Left renal cortex interstitium (tissue), 4 donors: ENCODE measurements around the gene CALN1. TPM values are rescaled to one million over a fixed set of nuclear protein-coding genes. Genes with fewer than 3 reads are reported as not detected.

Source experiments
- DNase-seq, 4 donors: peaks; one replicate each; pipeline ENCODE4 v3.0.0-alpha.2; 2013; ENCODE audit warnings: low read depth in 4 of 4, low spot score in 2 of 4, missing footprints in 1 of 4
- polyA plus RNA-seq, 4 donors: library from polyadenylated mRNA; unstranded; fragments of 120-200 nt; gene quantifications; one replicate each; pipeline ENCODE4 v1.2.1, GENCODE V29; 2013; ENCODE audit not compliant: insufficient read length in 4 of 4

CALN1 gene
- polyA plus RNA-seq, 4 donors: 0.61 to 1.1 (median 0.75) TPM

DNA sequence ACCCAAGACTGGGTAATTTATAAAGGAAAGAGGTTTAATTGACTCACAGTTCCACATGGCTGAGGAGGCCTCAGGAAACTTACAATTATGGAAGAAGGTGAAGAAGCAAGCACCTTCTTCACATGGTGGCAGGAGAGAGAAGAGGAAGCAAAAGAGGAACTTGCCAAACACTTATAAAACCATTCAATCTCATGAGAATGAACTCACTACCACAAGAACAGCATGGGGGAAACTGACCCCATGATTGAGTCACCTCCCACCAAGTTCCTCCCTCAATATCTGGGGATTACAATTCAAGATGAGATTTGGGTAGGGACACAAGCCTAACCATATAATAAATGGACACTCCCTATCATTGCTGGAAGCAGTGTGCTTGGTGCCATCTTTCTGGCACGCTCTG lies 506.3 kb downstream of the CALN1 start:
- no peak for DNase-seq

DNA sequence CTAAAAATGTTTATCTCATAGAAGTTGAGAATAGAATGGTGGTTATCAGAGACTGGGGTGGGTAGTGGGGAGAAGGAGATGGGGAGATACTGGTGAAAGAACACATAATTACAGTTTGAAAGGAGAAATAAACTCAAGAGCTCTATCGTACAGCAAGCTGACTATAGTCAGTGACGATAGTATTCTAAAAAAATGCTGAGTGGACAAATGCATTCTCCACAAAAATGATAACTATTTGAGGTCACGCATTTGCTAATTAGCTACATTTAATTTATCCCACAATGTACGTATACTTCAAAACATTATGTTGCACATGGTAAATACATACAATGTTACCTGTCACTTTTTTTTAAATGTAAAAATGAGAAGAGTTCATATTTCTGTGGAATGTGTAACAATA lies 507.7 kb downstream of the CALN1 start:
- no peak for DNase-seq

DNA sequence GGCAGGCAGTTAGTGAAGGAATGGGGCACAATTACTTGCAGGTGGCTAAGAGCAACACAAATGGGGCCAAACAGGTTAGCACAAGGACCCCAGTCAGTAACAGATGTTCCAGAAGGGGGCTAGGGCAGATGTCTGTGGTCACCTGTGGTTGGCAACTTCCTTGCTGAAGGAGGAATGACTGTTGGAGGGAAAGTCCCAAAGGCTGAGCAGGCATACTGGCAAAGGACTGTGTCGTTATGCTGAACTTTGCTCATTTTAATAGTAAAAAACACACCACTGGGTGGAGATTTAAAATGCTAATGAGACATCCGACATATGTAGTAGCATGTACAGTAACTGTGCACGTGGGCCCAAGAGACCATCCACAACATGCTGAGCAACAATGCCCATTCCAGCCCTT lies 511.6 kb downstream of the CALN1 start:
- no peak for DNase-seq

DNA sequence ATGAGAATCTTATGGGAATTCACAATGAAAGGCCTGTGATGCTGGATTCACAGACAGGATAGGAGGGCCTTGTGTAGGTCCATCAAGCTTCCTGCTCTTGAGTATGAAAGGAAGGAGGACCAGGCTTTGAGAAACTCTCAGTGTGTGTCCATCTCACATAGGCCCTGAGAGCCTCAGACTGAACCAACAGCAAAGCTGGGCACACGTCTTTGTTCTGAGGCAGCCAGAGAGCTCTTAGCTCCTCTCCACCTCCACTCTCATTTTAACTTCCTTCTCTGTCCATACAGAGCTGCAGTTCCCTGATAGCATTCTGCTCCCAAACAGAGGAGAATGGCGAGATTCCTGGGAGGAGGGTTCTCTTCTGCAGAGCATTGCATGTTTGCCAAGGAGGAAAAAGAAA lies 515.6 kb downstream of the CALN1 start:
- DNase-seq: no peak

DNA sequence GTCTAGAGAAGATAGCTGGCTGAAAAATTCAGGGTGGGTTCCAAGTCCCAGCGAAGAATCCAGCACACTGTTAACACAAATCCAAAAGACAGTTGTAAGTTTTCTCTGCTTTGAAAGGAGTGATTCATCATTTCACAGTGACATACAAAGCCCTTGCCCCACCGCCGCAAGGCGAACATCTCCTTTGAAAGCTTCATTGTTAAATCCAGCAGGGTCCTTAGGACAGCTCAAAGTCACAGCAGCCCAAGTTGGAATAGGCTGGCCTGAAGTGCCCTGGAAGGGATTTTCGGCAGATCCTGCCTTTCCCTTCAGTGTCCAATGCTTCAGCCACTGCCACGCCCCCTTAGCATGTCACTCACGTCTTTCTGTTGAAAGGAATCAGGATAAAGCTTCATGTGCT lies 526.1 kb downstream of the CALN1 start:
- DNase-seq: no peak

DNA sequence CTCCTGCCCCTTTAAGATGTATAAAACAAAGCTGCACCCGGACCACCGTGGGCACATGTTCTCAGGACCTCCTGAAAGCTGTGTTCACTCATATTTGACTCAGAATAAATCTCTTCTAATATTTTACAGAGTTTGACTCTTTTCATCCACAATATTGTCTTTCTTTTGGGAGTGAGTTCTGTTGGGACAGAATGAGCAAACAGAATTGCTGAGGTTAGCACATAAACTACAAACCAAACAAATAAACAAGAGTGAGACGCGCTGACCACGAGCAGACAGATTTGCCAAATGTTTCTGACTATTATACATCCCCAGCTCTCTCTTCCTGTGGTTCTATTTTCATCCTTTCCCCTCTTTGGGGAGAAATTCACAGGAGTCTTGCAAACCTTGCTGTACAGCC lies 526.7 kb downstream of the CALN1 start:
- DNase-seq: no peak

DNA sequence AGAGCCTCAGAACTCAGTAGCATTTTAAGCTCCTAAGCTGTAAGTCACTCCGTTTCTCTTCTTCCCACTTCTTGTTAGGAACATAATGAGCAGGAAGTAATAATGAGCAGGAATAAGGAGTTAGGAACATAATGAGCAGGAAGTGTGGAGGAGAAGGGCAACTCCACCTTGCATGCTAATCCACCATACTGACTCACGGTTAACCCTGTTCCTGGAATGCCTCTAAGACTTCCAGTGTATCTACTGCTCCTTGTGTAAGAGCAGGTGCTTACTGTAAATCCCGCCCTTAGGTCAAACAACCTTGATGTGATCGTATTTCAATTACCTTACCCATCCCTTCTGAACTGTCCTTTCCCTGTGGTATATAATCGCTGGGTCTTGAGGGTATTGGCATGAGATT lies 528.7 kb downstream of the CALN1 start:
- no peak for DNase-seq

DNA sequence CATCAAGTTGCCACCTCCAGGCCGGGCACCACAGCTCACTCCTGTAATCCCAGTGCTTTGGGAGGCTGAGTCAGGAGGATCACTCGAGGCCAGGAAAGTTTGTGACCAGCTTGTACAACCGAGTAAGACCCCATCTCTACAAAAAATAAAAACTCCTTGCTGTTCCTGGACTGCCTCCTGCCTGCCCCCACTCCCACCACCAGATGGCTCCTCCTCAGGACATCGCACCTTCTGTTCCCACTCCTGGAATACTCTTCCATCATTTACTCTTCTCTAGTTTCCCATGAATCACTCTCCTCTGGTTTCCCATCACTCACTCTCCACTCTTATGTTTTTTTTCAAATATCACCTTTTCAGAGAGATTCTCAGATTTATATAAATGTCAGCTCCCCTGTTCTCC lies 540.7 kb downstream of the CALN1 start:
- no peak for DNase-seq

DNA sequence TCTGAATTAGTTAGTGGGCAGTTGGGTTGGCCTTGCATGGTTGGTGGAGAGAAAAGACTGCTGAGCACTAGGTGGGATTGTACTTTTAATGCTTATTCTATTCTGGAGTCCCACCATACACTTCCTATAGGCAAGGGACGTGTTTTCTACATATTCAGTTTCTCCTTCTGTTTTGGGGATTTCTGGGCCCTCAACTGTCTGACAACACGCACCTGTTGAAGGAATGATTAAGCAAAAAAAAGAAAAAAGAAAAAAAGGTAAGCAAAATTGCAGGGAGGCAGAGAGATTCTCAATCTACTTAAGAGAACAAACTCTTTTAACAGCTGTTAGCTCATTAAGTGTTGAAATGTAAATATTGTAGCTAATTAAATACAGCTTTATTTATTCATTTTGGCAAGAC lies 541.3 kb downstream of the CALN1 start:
- no peak for DNase-seq

DNA sequence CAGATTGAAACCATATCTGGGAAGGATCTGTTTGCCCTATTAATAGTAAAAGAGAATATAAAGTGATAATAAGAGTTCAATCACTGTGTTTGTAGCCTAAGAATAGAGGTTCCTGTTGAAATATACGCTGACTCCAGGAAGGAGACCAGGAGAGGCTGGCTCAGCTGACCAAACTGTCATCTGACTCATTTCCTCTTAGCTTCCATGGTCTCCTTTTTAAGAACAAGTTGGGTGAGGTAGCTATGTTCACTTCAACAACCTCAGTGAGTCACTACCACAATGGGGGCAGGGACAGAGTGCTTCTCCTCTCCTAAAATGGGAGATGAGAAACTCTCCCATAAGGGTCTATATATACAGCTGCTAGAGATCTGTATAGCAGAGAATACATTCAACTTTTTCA lies 543.3 kb downstream of the CALN1 start:
- no peak for DNase-seq

DNA sequence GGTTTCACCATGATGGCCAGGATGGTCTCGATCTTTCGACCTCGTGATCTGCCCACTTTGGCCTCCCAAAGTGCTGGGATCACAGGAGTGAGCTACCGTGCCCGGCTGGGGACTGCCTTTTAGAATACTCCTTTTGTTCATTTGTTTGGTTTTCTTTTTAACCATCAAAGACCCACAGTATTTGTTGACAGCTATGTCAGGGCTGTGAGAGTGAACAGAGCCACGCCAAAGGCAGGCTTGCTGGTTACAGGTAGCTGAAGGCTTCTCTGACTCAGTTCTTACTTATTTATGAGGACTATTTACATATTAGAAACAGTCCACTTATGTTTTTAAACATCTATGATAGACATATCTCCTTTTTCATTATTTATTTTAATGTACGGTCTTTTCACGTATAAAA lies 544.5 kb downstream of the CALN1 start:
- no peak for DNase-seq

DNA sequence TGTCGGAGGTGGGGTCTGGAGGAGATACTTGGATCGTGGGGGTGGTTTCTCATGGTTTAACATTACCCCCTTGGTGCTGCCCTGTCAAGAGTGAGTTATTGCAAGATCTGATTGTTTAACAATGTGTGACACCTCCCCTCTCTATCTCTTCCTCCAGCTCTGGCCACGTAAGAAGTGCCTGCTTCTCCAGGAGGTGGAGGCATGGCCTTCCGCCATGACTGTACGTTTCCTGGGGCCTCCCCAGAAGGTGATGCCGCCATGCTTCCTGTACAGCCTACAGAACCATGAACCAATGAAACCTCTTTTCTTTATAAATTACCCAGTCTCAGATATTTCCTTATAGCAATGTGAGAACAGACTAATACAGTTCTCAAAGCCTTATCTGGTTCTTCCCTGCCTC lies 547.0 kb downstream of the CALN1 start:
- no peak for DNase-seq

DNA sequence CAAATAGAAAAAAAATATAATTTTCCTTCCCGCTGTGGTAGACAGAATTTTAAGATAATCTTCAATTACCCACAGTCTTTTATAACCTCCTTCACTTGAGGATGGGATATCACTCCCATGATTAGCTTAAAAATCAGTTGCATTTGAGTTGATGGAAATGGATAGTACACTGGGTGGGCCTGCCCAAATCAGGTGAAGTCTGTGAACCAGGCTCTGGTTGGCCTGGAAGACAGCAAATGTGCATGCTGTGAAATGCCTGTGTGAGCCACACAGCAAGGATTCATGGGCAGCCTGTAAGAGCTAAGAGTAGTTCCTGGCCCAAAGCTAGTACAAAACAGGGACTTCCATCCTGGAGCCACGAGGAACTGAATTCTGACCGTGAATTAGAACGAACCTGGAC lies 548.0 kb downstream of the CALN1 start:
- DNase-seq: no peak

DNA sequence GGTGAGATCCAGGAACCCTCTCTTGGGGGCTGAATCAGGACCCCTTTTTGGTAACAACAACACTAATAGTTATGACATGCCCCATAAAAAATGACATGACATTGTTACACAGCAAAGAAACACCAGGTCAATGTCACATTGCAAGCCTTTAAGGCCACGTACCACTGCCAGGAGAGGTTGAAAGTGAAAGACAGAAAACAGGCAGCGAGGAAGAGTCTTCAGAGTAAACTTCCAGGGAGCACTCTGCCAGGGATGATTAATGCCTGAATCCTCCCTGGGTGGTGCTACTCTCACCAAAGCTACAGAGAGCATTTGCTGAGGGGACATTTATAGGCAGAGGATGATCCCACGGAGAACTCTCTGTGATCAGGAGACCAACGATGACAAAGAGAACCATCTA lies 551.6 kb downstream of the CALN1 start:
- DNase-seq: no peak

DNA sequence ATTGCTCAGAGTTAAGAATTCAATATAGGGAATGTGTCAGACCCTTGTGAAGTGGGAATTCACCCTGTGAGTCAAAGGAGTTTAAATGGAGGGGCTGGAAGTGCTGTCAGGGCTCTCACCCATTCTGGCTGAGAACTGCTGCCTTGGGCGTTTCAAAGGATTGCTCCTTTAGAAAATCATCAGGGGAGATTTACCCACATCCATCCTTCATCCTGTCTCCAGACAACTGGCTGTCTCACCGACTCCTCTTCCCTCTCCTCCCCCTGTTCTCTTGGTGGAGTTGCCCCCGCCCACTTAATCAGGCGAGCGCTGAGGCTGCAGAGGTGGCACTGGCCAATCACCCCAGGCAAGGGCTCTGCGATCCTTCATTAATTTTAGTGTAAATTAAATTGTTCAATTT lies 554.8 kb downstream of the CALN1 start:
- no peak for DNase-seq

DNA sequence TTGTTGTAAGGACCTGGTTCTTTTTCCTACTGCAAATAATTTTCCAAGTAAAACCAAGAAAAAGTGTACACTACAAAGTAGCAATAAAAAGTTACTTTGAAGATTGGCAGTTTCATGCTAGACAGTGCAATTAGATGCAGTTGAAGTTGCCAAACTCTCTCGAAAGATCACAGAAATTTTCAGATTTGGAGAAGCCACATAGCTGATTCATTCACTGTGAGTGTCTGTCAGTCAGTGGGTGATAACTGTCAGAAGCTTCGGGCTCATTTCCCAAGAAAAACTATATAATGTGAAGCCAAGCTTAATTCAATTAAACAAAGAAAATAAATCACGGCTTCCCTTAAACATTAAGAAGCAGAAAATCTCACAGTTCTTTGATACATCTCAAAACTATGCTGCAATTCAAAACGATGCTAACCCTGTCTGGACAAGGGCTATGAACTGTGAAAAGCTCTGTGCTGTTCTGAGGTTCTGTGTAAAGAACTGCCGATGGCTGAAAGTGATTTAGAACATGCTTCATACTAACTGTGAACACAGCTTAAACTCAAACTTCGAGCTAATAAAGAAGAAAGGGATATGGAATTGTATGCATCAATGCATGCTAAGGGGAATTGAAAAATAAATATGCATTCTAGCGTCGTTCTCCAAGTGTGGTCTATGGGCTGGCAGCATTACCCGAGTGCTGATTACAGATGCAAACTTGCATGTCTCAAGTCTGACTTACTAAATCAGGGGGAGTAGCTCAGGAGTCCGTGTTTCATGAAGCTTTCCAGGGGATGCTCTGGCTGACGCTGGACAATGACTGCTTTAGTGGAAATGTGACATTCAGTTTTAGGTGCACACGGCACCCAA lies 557.4 kb downstream of the CALN1 start:
- no peak for DNase-seq

DNA sequence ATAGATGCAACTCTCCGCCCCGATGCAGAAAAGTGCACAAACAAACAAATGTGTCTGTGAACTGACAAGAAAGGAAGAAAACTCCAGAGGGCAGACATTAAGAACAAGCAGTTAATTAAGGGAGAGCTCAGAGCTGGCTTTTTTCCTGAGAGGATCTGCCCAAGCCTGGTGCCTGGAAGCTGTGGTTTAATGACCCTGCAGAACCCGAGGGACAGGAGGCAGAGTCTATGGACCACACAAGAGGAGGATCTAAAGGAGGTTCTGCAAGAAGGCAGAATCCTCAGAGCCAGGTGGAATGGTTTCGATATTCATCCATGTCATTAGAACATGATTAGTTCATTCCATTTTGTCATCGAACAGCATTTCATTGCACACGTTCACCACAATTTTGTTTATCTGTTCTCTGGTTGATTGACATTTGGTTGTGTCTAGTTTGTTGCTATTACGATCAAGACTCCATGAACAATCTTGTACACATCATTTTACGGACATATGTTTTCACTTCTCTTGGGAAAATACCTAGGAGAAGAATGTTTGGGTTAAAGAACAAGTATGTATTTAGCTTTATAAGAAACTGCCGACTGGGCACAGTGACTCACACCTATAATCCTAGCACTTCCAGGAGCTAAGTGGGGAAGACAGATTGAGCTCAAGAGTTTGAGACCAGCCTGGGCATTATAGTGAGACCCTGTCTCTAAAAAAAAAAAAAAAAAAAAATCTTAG lies 560.2 kb downstream of the CALN1 start:
- no peak for DNase-seq

DNA sequence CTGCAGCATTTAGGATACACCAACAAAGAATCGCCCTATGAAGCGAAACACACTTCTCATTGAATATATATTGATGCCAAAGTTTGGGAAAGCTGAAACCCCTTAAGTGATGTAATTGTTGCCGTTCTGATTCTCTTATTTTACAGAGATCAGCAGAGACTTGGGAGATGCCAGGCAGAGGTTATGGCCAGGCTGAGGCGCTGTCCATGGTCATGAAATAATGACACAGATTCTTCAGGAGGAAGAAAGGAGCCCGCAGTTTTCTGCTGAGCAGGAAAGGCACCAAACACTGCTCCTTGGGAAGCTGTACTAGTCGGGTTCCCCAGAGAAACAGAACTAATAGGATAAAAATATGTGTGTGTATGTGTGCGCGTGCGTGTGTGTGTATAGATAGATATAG lies 566.0 kb downstream of the CALN1 start:
- DNase-seq: peak in 1 of 4 donors; percentile 29

DNA sequence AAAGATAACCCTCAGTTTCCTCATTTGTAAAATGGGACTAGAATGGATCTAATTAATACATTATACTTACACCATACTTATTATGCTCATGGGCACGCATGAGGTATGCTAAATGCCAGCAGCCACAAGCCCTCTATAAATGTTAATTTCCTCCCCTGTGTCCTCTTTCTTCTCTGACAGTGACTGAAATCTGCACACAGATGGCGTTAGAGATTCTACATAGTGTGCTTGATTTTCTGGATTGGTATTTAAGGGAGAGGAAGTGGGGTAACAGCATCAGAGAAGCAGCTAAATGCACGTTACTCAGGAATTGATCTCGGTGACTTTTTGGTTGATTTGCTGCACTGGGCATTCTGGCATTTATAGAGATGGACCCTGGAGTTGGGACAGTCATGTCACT lies 568.5 kb downstream of the CALN1 start:
- no peak for DNase-seq

DNA sequence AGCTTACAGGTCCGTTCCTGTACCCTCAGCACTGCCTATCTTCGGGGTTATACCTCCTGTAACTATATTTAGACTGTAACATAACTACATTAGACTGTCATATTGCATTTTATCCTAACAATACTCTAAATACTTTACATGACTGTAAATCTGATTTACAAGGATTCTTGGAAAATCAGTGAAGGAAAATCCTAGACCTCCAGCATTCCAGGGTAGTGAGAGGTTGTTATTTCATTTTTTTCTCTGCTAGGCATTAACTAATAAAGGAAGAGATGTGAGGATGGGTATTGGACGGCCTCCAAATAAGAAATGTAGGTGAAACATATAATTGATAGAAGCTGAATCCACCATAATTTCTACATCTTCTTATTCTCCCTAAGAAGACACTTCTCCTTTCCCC lies 569.4 kb downstream of the CALN1 start:
- DNase-seq: no peak

DNA sequence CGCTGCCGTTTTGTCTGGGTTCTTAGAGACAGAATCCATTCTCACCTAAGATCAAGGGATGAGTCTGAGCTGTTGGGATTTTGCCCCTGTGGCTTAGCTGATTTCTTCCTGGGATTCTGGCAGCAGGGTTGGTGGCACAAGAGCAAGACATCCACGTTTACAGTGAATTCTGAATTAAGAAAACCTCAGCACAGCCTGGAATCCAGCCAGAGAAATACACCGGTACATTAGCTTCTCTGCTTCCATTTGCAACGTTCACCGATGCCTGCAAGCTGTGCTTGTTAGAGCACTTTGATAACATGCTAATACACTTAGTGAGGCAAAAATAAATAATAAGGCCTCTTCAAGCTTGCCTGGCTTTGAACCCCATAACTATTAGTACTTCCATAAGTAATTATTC lies 569.8 kb downstream of the CALN1 start:
- no peak for DNase-seq

DNA sequence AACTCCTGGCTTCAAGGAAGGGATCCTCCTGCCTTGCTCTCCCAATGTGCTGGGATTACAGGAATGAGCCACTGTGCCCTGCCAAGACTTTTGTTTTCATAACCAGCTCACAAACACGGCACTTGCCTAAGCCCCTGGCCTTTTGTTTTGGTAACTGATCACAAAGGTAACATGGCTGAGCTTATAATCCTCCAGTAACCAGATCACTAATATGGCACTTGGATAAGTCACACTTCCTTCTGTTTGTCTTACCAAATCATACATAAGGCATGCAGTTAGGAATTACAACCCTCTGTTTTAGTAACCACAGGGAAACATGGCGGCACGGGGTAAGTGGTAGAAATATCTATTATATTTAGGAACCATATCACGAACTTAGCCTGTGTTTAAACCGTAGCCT lies 577.1 kb downstream of the CALN1 start:
- no peak for DNase-seq
